Testis (tissue), 3 donors: ENCODE measurements around the gene TBX10. TPM values are rescaled to one million over a fixed set of nuclear protein-coding genes. Genes with fewer than 3 reads are reported as not detected.
"Not testable (repeated sequence)": the region's sequence is repeated elsewhere in the genome, so short reads cannot be mapped to it uniquely, and the experiment has no call there.

Experiments used
- DNase-seq: peaks from one replicate; pipeline ENCODE4 v3.0.0-alpha.2; 2019
- H3K27ac ChIP-seq, 2 donors: fragments of 200-600 bp; sonication (generic); one replicate each; pipeline ENCODE4 v1.5.1; 2019
- H3K27me3 ChIP-seq: fragments of 200-600 bp; sonication (generic); one replicate; pipeline ENCODE4 v1.5.1; 2019
- H3K36me3 ChIP-seq: fragments of 200-600 bp; sonication (generic); one replicate; pipeline ENCODE4 v1.5.1; 2017; ENCODE audit warnings: low read depth; ENCODE audit errors: missing control alignments
- H3K4me1 ChIP-seq: fragments of 200-600 bp; sonication (generic); one replicate; pipeline ENCODE4 v1.5.1; 2019
- H3K4me3 ChIP-seq, 2 donors: fragments of 200-600 bp; sonication (generic); one replicate each; pipeline ENCODE4 v1.5.1; 2017 to 2019
- H3K9me3 ChIP-seq: fragments of 200-600 bp; sonication (generic); one replicate; pipeline ENCODE4 v1.5.1; 2017
- CTCF ChIP-seq, 3 experiments: fragments of 450-650 bp in 2 of 3; fragments of 200-600 bp in 1 of 3; sonication (generic) in 1 of 3; IDR thresholded peaks; one replicate each; pipeline ENCODE4 v1.5.1; 2016 to 2019; ENCODE audit warnings: antibody characterized with exemption in 3 of 3, mild to moderate bottlenecking in 2 of 3, moderate library complexity in 1 of 3
- POLR2A ChIP-seq: fragments of 450-650 bp; IDR thresholded peaks from one replicate; pipeline ENCODE4 v1.6.1; 2017; ENCODE audit warnings: antibody characterized with exemption, mild to moderate bottlenecking, moderate library complexity
- WGBS, 2 donors: methylation state at CpG; one replicate each; pipeline ENCODE4 v1.1.5; 2018; 5-methylcytosine and 5-hydroxymethylcytosine counted together
- intact Hi-C: fragments of 100-400 bp; cut with DNase I; formaldehyde crosslinking; loops from one replicate; pipeline ENCODE4 v1.15.1; 2023; ENCODE audit warnings: low total_unique reads
- polyA plus RNA-seq: library from polyadenylated mRNA; stranded (reverse); fragments of 350-450 nt; fragmentation: Illumina TruSeq; extraction: RNeasy Lipid Tissue Mini Kit (QIAGEN cat#74804); gene quantifications from one replicate; pipeline ENCODE4 v1.2.3, GENCODE V29; 2014; ENCODE audit warnings: low read depth, low replicate concordance; ENCODE audit not compliant: insufficient read depth
- total RNA-seq, 2 donors: library from RNA; depleted of rRNA; stranded (reverse); fragments of >200 nt; gene quantifications; one replicate each; pipeline ENCODE4 v1.2.3, GENCODE V29; 2016

Gene TBX10
- total and polyA plus RNA-seq, 3 donors from 2014 or later, result 0.50 TPM; not detected in 2

GRCh38 chr11:67662142-67662834 is 22.7 kb upstream of the TBX10 start:
- Histone ChIP-seq H3K9me3 (no peaks in the 10 kb centered on the region), H3K27ac (no peak overlapping the region), H3K27me3 (no peaks in the 10 kb centered on the region), H3K36me3 (no peaks in the 10 kb centered on the region), H3K4me3 (no peak overlapping the region), H3K4me1 (no peaks in the 10 kb centered on the region)
- DNase-seq, result no peak
- intact Hi-C loops, result no loop called here
- TF ChIP-seq CTCF (IDR thresholded peaks at IDR 0.05) (no peak), POLR2A (no peak)
- 90 to 94% methylated on average over 12 of the region's 12 CpGs for WGBS, 2 donors

GRCh38 chr11:67660752-67661151 is 21.2 kb upstream of the TBX10 start:
- DNase-seq, H3K9me3 ChIP-seq, intact Hi-C loops, H3K4me3 ChIP-seq, H3K36me3 ChIP-seq, H3K27me3 ChIP-seq, H3K27ac ChIP-seq, H3K4me1 ChIP-seq: not testable (repeated sequence)
- WGBS, 2 donors, result 75 to 77% methylated on average over 5 of the region's 5 CpGs

GRCh38 chr11:67659651-67660165 is 20.1 kb upstream of the TBX10 start:
- intact Hi-C loops, H3K4me3 ChIP-seq, H3K4me1 ChIP-seq, H3K36me3 ChIP-seq, H3K27me3 ChIP-seq, H3K27ac ChIP-seq, DNase-seq, H3K9me3 ChIP-seq: not testable (repeated sequence)
- WGBS, 2 donors, result 70 to 73% methylated on average over 5 of the region's 5 CpGs

- intact Hi-C loops, result no loop called here
- WGBS, 2 donors, result 46 to 52% methylated on average over 3 of the region's 3 CpGs
Observed at GRCh38 chr11:67657300-67657699, 17.7 kb upstream of the TBX10 start.

GRCh38 chr11:67656278-67656922 is 16.8 kb upstream of the TBX10 start:
- Histone ChIP-seq H3K27me3 (no peaks in the 10 kb centered on the region), H3K4me3 (no peak overlapping the region), H3K9me3 (no peaks in the 10 kb centered on the region), H3K36me3 (no peaks in the 10 kb centered on the region), H3K4me1 (no peaks in the 10 kb centered on the region), H3K27ac (no peak overlapping the region)
- 90 to 94% methylated on average over 4 of the region's 4 CpGs for WGBS, 2 donors
- no peak for DNase-seq
- intact Hi-C loops, result no loop called here
- TF ChIP-seq CTCF (IDR thresholded peaks at IDR 0.05) (no peak), POLR2A (no peak)

More at GRCh38 chr11:67657300-67657699, 17.7 kb upstream of the TBX10 start:
- H3K4me3 ChIP-seq, result no peak overlapping the region
- DNase-seq, result no peak
- no peaks in the 10 kb centered on the region for H3K36me3 ChIP-seq
- TF ChIP-seq POLR2A (no peak), CTCF (IDR thresholded peaks at IDR 0.05) (no peak)
- H3K27me3 ChIP-seq, result no peaks in the 10 kb centered on the region
- no peaks in the 10 kb centered on the region for H3K4me1 ChIP-seq
- H3K27ac ChIP-seq, result no peak overlapping the region
- H3K9me3 ChIP-seq, result no peaks in the 10 kb centered on the region
